ENCODE measurements around the gene KIF2B.

KIF2B gene

GRCh38 chr17:53794875-53795274 is 27.9 kb upstream of the KIF2B start:
- TF ChIP-seq CTCF (IDR thresholded peaks at IDR 0.05; ENCODE audit: low read depth, low read length): no peak
- H3K36me3 ChIP-seq: no peaks in the 10 kb centered on the region
- DNase-seq: no peak
- no peak overlapping the region for H3K4me3 ChIP-seq (ENCODE audit: low read depth, low read length)
- no peak overlapping the region for H3K27ac ChIP-seq
- no peaks in the 10 kb centered on the region for H3K9me3 ChIP-seq (ENCODE audit: severe bottlenecking)
- H3K27me3 ChIP-seq (ENCODE audit: insufficient read depth, low read depth, severe bottlenecking): no peaks in the 10 kb centered on the region

GRCh38 chr17:53796642-53797041 is 26.1 kb upstream of the KIF2B start:
- H3K4me3 ChIP-seq (ENCODE audit: low read depth, low read length): no peak overlapping the region
- TF ChIP-seq CTCF (IDR thresholded peaks at IDR 0.05; ENCODE audit: low read depth, low read length): no peak
- no peak overlapping the region for H3K27ac ChIP-seq
- H3K27me3 ChIP-seq (ENCODE audit: insufficient read depth, low read depth, severe bottlenecking): no peaks in the 10 kb centered on the region
- H3K36me3 ChIP-seq: no peaks in the 10 kb centered on the region
- H3K9me3 ChIP-seq (ENCODE audit: severe bottlenecking): no peaks in the 10 kb centered on the region
- no peak for DNase-seq

GRCh38 chr17:53797501-53797900 is 25.2 kb upstream of the KIF2B start:
- Histone ChIP-seq H3K9me3 (ENCODE audit: severe bottlenecking) (no peaks in the 10 kb centered on the region), H3K4me3 (ENCODE audit: low read depth, low read length) (no peak overlapping the region), H3K36me3 (no peaks in the 10 kb centered on the region), H3K27me3 (ENCODE audit: insufficient read depth, low read depth, severe bottlenecking) (no peaks in the 10 kb centered on the region), H3K27ac (no peak overlapping the region)
- TF ChIP-seq CTCF (IDR thresholded peaks at IDR 0.05; ENCODE audit: low read depth, low read length): no peak
- DNase-seq: no peak

- TF ChIP-seq CTCF (IDR thresholded peaks at IDR 0.05; ENCODE audit: low read depth, low read length): no peak
These were observed 18.3 kb upstream of the KIF2B start for GRCh38 chr17:53804437-53804836.

GRCh38 chr17:53806473-53806872 is 16.3 kb upstream of the KIF2B start:
- no peaks in the 10 kb centered on the region for H3K9me3 ChIP-seq (ENCODE audit: severe bottlenecking)
- DNase-seq: no peak
- H3K4me3 ChIP-seq (ENCODE audit: low read depth, low read length): no peak overlapping the region
- TF ChIP-seq CTCF (IDR thresholded peaks at IDR 0.05; ENCODE audit: low read depth, low read length): no peak
- no peaks in the 10 kb centered on the region for H3K27me3 ChIP-seq (ENCODE audit: insufficient read depth, low read depth, severe bottlenecking)
- no peak overlapping the region for H3K27ac ChIP-seq
- no peaks in the 10 kb centered on the region for H3K36me3 ChIP-seq

More at GRCh38 chr17:53804437-53804836, 18.3 kb upstream of the KIF2B start:
- no peak for DNase-seq
- no peaks in the 10 kb centered on the region for H3K36me3 ChIP-seq
- H3K9me3 ChIP-seq (ENCODE audit: severe bottlenecking): no peaks in the 10 kb centered on the region
- no peak overlapping the region for H3K27ac ChIP-seq
- H3K27me3 ChIP-seq (ENCODE audit: insufficient read depth, low read depth, severe bottlenecking): no peaks in the 10 kb centered on the region
- no peak overlapping the region for H3K4me3 ChIP-seq (ENCODE audit: low read depth, low read length)

- TF ChIP-seq CTCF (IDR thresholded peaks at IDR 0.05; ENCODE audit: low read depth, low read length): no peak
- no peak overlapping the region for H3K27ac ChIP-seq
These were observed 15.4 kb upstream of the KIF2B start for GRCh38 chr17:53807286-53807685.

More at GRCh38 chr17:53807286-53807685, 15.4 kb upstream of the KIF2B start:
- no peak for DNase-seq
- Histone ChIP-seq H3K36me3 (no peaks in the 10 kb centered on the region), H3K9me3 (ENCODE audit: severe bottlenecking) (no peaks in the 10 kb centered on the region), H3K27me3 (ENCODE audit: insufficient read depth, low read depth, severe bottlenecking) (no peaks in the 10 kb centered on the region), H3K4me3 (ENCODE audit: low read depth, low read length) (no peak overlapping the region)
